ENCODE measurements around the gene ODAD4.
"Not testable (repeated sequence)": the region's sequence is repeated elsewhere in the genome, so short reads cannot be mapped to it uniquely, and the experiment has no call there.

ODAD4 gene

DNA sequence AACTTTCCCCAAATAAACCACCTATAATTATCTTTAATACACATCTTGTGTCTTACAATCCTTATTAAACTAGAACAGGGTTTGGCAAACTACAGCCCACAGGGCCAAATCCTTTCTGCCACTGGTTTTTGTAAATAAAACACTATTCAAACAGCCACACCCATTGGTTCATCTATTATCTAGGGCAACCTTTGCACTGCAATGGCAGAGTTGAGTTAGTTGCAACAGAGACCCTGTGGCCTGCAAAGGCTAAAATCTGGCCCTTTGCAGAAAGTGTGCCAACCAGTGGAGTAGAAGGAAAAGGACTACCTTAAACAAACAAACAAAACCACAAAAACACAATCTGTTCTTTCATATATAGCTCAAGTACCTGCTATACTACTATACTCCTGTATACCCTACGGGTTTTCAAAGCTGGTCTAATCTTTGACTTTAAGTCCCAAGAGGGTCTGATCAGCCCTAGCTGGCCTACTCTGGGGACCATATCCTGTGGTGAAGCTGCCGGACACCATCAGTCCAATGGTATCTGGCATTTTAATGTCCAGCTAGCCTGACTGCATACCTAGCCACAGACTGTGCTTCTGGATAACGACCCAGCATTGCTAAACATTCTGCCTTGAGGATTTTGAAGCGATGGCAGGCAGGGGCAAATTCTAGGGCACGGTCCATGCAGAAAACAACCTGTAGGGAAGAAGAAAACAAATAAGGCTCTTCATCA, 59.4 kb downstream of the ODAD4 start:
- Histone ChIP-seq H3K4me1 (ENCODE audit: control insufficient read depth, insufficient read depth, low read length) (no peaks in the 10 kb centered on the region), H3K27ac (ENCODE audit: low read depth, low read length) (no peak overlapping the region), H3K36me3 (ENCODE audit: control insufficient read depth, insufficient read depth, low read length) (peaks cover 95% of the 10 kb centered on the region), H3K27me3 (ENCODE audit: control insufficient read depth, insufficient read depth, low read length) (no peaks in the 10 kb centered on the region), H3K4me3 (ENCODE audit: low read depth, low read length) (no peak overlapping the region), H3K9me3 (ENCODE audit: control insufficient read depth, insufficient read depth, low read depth, low read length) (no peaks in the 10 kb centered on the region), H3K9ac (ENCODE audit: low read length) (no peak overlapping the region)

- Histone ChIP-seq H3K27ac (ENCODE audit: low read depth, low read length) (no peak overlapping the region), H3K36me3 (ENCODE audit: control insufficient read depth, insufficient read depth, low read length) (peaks cover 96% of the 10 kb centered on the region), H3K4me1 (ENCODE audit: control insufficient read depth, insufficient read depth, low read length) (no peaks in the 10 kb centered on the region)
Observed at GRCh38 chr17:41992576-41992975, 62.2 kb downstream of the ODAD4 start.

DNA sequence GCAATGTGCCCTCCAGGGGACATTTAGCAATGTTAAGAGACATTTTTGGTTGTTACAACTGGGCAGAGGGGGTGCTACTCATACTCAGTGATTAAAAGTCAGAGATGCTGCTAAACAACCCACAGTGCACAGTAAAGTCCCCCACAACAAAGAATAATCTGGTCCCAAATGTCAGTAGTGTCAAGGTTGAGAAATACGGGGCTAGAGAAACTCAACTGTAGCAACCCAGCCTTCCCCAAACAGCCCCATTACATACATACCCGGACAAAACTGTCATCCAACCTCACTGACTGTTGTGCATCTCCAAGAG, 66.4 kb downstream of the ODAD4 start:
- H3K9me3 ChIP-seq (ENCODE audit: control insufficient read depth, insufficient read depth, low read depth, low read length): no peaks in the 10 kb centered on the region
- no peak overlapping the region for H3K9ac ChIP-seq (ENCODE audit: low read length)
- peaks cover 94% of the 10 kb centered on the region for H3K36me3 ChIP-seq (ENCODE audit: control insufficient read depth, insufficient read depth, low read length)
- no peaks in the 10 kb centered on the region for H3K4me1 ChIP-seq (ENCODE audit: control insufficient read depth, insufficient read depth, low read length)
- no peak overlapping the region for H3K4me3 ChIP-seq (ENCODE audit: low read depth, low read length)
- H3K27ac ChIP-seq (ENCODE audit: low read depth, low read length): no peak overlapping the region
- no peaks in the 10 kb centered on the region for H3K27me3 ChIP-seq (ENCODE audit: control insufficient read depth, insufficient read depth, low read length)

More at GRCh38 chr17:41992576-41992975, 62.2 kb downstream of the ODAD4 start:
- Histone ChIP-seq H3K9ac (ENCODE audit: low read length) (no peak overlapping the region), H3K27me3 (ENCODE audit: control insufficient read depth, insufficient read depth, low read length) (no peaks in the 10 kb centered on the region), H3K4me3 (ENCODE audit: low read depth, low read length) (no peak overlapping the region), H3K9me3 (ENCODE audit: control insufficient read depth, insufficient read depth, low read depth, low read length) (no peaks in the 10 kb centered on the region)

- peaks cover 95% of the 10 kb centered on the region for H3K36me3 ChIP-seq (ENCODE audit: control insufficient read depth, insufficient read depth, low read length)
- no peak overlapping the region for H3K9ac ChIP-seq (ENCODE audit: low read length)
Observed at GRCh38 chr17:41998497-41998896, 68.1 kb downstream of the ODAD4 start.

GRCh38 chr17:42000413-42001133, 70.2 kb downstream of the ODAD4 start:
- Histone ChIP-seq H3K27me3 (ENCODE audit: control insufficient read depth, insufficient read depth, low read length) (no peaks in the 10 kb centered on the region), H3K27ac (ENCODE audit: low read depth, low read length) (no peak overlapping the region), H3K4me1 (ENCODE audit: control insufficient read depth, insufficient read depth, low read length) (no peaks in the 10 kb centered on the region; the same call in 1 of the 2 replicates), H3K9me3 (ENCODE audit: control insufficient read depth, insufficient read depth, low read depth, low read length) (no peaks in the 10 kb centered on the region), H3K4me3 (ENCODE audit: low read depth, low read length) (no peak overlapping the region), H3K36me3 (ENCODE audit: control insufficient read depth, insufficient read depth, low read length) (peaks cover 78% of the 10 kb centered on the region), H3K9ac (ENCODE audit: low read length) (no peak overlapping the region)

More at GRCh38 chr17:41998497-41998896, 68.1 kb downstream of the ODAD4 start:
- no peaks in the 10 kb centered on the region; the same call in 1 of the 2 replicates for H3K4me1 ChIP-seq (ENCODE audit: control insufficient read depth, insufficient read depth, low read length)
- no peak overlapping the region for H3K4me3 ChIP-seq (ENCODE audit: low read depth, low read length)
- no peaks in the 10 kb centered on the region for H3K9me3 ChIP-seq (ENCODE audit: control insufficient read depth, insufficient read depth, low read depth, low read length)
- no peak overlapping the region for H3K27ac ChIP-seq (ENCODE audit: low read depth, low read length)
- H3K27me3 ChIP-seq (ENCODE audit: control insufficient read depth, insufficient read depth, low read length): no peaks in the 10 kb centered on the region

- no peak overlapping the region for H3K4me3 ChIP-seq (ENCODE audit: low read depth, low read length)
- no peaks in the 10 kb centered on the region; the same call in 1 of the 2 replicates for H3K4me1 ChIP-seq (ENCODE audit: control insufficient read depth, insufficient read depth, low read length)
- H3K36me3 ChIP-seq (ENCODE audit: control insufficient read depth, insufficient read depth, low read length): peaks cover 67% of the 10 kb centered on the region
- H3K9ac ChIP-seq (ENCODE audit: low read length): no peak overlapping the region
- no peaks in the 10 kb centered on the region for H3K27me3 ChIP-seq (ENCODE audit: control insufficient read depth, insufficient read depth, low read length)
- no peaks in the 10 kb centered on the region for H3K9me3 ChIP-seq (ENCODE audit: control insufficient read depth, insufficient read depth, low read depth, low read length)
- no peak overlapping the region for H3K27ac ChIP-seq (ENCODE audit: low read depth, low read length)
Observed at GRCh38 chr17:42001729-42002128, 71.3 kb downstream of the ODAD4 start.

DNA sequence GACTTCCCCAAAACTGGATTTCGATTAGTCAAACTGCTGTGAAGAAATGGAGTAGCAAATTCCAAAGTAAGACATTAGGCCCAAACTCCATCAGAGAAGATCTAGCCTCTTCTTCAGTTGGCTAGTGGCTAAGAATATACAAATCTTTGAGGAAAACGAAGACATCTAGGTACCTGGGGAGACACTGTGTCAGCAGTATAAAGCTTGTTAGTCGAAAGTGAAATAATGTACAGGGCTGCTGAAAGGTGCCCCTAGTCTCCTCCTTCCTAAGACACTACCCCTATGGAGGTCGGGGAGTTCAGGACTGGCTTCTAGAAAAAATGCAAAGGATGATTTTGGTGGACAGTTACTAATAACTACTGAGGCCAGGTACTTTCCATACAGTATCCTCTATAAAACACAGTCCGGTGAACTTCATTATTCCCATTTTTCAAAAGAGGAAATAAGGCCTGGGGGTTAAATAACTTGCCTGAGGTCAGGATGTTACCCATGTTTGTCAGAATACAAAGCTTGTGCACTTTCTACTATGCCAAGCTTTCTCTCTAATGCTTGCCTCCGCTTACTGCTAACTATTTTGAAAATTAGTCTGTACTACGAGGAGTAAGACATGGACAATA, 71.9 kb downstream of the ODAD4 start:
- H3K9me3 ChIP-seq (ENCODE audit: control insufficient read depth, insufficient read depth, low read depth, low read length): no peaks in the 10 kb centered on the region
- no peak overlapping the region for H3K9ac ChIP-seq (ENCODE audit: low read length)
- H3K4me3 ChIP-seq (ENCODE audit: low read depth, low read length): no peak overlapping the region
- H3K27me3 ChIP-seq (ENCODE audit: control insufficient read depth, insufficient read depth, low read length): no peaks in the 10 kb centered on the region
- H3K4me1 ChIP-seq (ENCODE audit: control insufficient read depth, insufficient read depth, low read length): no peaks in the 10 kb centered on the region; the same call in 1 of the 2 replicates
- no peak overlapping the region for H3K27ac ChIP-seq (ENCODE audit: low read depth, low read length)
- peaks cover 61% of the 10 kb centered on the region for H3K36me3 ChIP-seq (ENCODE audit: control insufficient read depth, insufficient read depth, low read length)

- Histone ChIP-seq H3K27me3 (ENCODE audit: control insufficient read depth, insufficient read depth, low read length) (no peaks in the 10 kb centered on the region), H3K9ac (ENCODE audit: low read length) (no peak overlapping the region), H3K27ac (ENCODE audit: low read depth, low read length) (no peak overlapping the region), H3K36me3 (ENCODE audit: control insufficient read depth, insufficient read depth, low read length) (peaks cover 55% of the 10 kb centered on the region), H3K4me3 (ENCODE audit: low read depth, low read length) (no peak overlapping the region), H3K9me3 (ENCODE audit: control insufficient read depth, insufficient read depth, low read depth, low read length) (no peaks in the 10 kb centered on the region), H3K4me1 (ENCODE audit: control insufficient read depth, insufficient read depth, low read length) (no peaks in the 10 kb centered on the region; the same call in 1 of the 2 replicates)
Observed at GRCh38 chr17:42002792-42003301, 72.4 kb downstream of the ODAD4 start.

DNA sequence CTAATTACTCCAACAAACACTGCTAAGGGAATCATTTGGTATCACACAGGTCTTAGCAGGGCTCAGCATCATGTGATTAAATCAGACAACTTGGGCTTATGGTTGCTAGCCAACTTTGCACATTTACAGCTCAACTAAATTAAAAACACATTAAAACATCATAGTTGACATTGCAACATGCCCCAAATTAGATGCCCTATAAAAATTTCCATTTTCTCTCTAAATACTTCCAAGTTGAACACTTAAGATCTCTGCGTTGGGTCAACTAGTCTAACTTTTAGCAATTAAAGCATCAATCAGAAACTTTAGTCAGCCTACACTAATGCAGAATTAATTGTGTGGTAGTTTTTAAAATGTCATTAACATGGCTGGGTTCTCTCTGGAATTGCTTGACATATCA, 74.7 kb downstream of the ODAD4 start:
- Histone ChIP-seq H3K4me3 (ENCODE audit: low read depth, low read length) (no peak overlapping the region), H3K27me3 (ENCODE audit: control insufficient read depth, insufficient read depth, low read length) (no peaks in the 10 kb centered on the region), H3K9ac (ENCODE audit: low read length) (no peak overlapping the region), H3K27ac (ENCODE audit: low read depth, low read length) (no peak overlapping the region), H3K36me3 (ENCODE audit: control insufficient read depth, insufficient read depth, low read length) (peaks cover 44% of the 10 kb centered on the region), H3K9me3 (ENCODE audit: control insufficient read depth, insufficient read depth, low read depth, low read length) (no peaks in the 10 kb centered on the region), H3K4me1 (ENCODE audit: control insufficient read depth, insufficient read depth, low read length) (no peaks in the 10 kb centered on the region; the same call in 1 of the 2 replicates)

DNA sequence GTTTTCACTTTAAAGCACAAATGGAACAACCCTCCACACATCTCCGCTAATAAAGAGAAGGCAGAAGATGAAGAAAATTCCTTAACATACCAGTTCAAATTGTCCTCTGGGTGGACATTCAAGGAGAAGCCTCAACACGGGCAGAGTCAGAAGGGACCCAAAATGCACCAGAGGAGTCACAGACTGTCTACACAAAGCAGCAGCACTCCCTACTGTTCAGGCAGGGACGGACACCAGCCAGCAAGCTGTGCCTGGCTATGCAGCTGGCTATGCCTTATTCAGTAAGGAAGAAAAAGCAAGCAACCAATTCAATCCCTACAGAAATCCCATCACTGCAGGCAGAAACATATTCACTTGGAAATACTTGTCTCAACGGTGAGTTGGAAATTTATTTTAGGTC, 78.8 kb downstream of the ODAD4 start:
- H3K9me3 ChIP-seq (ENCODE audit: control insufficient read depth, insufficient read depth, low read depth, low read length): no peaks in the 10 kb centered on the region
- no peak overlapping the region for H3K9ac ChIP-seq (ENCODE audit: low read length)
- peaks cover 29% of the 10 kb centered on the region for H3K4me1 ChIP-seq (ENCODE audit: control insufficient read depth, insufficient read depth, low read length)
- H3K27ac ChIP-seq (ENCODE audit: low read depth, low read length): no peak overlapping the region
- H3K36me3 ChIP-seq (ENCODE audit: control insufficient read depth, insufficient read depth, low read length): 0 out of 2 replicates have a peak, but pooled peaks cover 9% of the 10 kb centered on the region
- H3K4me3 ChIP-seq (ENCODE audit: low read depth, low read length): no peak overlapping the region
- H3K27me3 ChIP-seq (ENCODE audit: control insufficient read depth, insufficient read depth, low read length): no peaks in the 10 kb centered on the region

DNA sequence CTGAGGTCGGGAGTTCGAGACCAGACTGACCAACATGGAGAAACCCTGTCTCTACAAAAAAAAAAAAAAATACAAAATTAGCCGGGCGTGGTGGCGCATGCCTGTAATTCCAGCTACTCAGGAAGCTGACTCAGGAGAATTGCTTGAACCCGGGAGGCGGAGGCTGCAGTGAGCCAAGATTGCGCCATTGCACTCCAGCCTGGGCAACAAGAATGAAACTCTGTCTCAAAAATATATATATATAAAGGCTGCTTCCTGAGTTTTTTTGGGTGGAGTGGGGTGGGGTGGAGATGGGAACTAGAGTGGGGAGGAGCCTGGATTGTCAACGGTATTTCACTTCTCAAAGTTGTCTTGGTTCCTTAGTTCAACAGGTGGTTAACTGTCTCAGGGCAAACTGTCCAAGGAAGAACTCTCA, 79.9 kb downstream of the ODAD4 start:
- H3K9ac ChIP-seq (ENCODE audit: low read length): not testable (repeated sequence)
- Histone ChIP-seq H3K27ac (ENCODE audit: low read depth, low read length) (0 out of 2 replicates have a peak overlapping the region, but pooled peaks have one; percentile 57), H3K4me1 (ENCODE audit: control insufficient read depth, insufficient read depth, low read length) (peaks cover 29% of the 10 kb centered on the region)

More for the DNA sequence above, 79.9 kb downstream of the ODAD4 start:
- H3K36me3 ChIP-seq (ENCODE audit: control insufficient read depth, insufficient read depth, low read length): peaks cover 12% of the 10 kb centered on the region; the same call in 1 of the 2 replicates
- not testable (repeated sequence) for H3K27me3 ChIP-seq (ENCODE audit: control insufficient read depth, insufficient read depth, low read length); H3K9me3 ChIP-seq (ENCODE audit: control insufficient read depth, insufficient read depth, low read depth, low read length); H3K4me3 ChIP-seq (ENCODE audit: low read depth, low read length)

All from HUES6 (cell line).